NB4 (cell line): Measurements from ENCODE around the gene CIAPIN1.

Experiments
- CTCF ChIP-seq: IDR thresholded peaks from one replicate; pipeline ENCODE4 v1.5.1; 2012; ENCODE audit warnings: low read depth, low read length
- MYC ChIP-seq: IDR thresholded peaks from 2 replicates; pipeline ENCODE4 v1.6.1; 2011; ENCODE audit warnings: low read depth, low read length
- POLR2A ChIP-seq: IDR thresholded peaks from 2 replicates; pipeline ENCODE4 v1.6.1; 2011; ENCODE audit warnings: mild to moderate bottlenecking; ENCODE audit not compliant: insufficient read length; ENCODE audit errors: extremely low read depth

GRCh38 chr16:57483725-57484514, 36.7 kb upstream of the CIAPIN1 start:
- TF ChIP-seq POLR2A (no peak), CTCF (no peak), MYC (no peak)
